Fibroblast of skin of left biceps (primary cell): ENCODE results near the gene ZNF668.

ENCODE experiments used
- DNase-seq, 2 experiments: peaks; one replicate each; pipeline ENCODE4 v3.0.0-alpha.2; 2013; ENCODE audit warnings: low read depth in 2 of 2

ZNF668 gene

DNA sequence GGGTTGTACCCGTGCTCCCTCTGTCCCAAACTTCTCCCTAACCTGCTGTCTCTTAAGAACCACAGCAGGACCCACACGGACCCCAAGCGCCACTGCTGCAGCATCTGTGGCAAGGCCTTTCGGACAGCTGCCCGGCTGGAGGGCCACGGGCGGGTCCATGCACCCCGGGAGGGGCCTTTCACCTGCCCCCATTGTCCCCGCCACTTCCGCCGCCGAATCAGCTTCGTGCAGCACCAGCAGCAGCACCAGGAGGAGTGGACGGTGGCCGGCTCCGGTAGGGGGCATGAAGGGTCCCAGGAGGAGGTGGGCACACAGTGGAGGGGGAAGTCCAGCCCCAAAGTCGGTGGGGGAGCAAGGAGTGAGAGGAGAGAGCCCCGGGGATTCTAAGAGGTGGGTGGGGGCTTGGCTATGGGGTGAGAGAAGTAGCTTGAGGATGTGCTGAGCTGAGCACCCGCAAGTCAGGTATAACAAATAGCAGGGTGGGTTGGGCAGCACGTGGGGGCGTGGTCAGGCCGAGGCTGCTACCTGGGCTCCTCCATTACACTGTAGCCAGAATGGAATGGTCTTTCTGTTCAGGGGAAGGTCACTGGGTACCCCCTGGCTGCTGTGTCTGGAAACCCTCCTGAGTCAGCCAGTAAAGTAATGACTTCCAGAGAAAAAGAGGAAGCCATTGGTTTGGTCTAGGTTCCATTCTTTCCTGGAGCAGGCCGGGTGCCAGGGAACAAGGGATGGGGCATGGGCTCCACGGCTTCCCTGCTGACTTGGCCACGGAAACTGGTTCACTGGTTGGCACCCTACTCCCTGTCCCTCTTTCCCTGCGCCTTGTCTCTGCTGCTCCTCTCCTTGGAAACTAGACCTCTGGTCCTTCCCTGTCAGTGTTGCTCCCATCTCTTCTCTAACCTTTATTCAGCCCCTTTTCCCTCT, 7.7 kb upstream of the ZNF668 start:
- no peak for DNase-seq

DNA sequence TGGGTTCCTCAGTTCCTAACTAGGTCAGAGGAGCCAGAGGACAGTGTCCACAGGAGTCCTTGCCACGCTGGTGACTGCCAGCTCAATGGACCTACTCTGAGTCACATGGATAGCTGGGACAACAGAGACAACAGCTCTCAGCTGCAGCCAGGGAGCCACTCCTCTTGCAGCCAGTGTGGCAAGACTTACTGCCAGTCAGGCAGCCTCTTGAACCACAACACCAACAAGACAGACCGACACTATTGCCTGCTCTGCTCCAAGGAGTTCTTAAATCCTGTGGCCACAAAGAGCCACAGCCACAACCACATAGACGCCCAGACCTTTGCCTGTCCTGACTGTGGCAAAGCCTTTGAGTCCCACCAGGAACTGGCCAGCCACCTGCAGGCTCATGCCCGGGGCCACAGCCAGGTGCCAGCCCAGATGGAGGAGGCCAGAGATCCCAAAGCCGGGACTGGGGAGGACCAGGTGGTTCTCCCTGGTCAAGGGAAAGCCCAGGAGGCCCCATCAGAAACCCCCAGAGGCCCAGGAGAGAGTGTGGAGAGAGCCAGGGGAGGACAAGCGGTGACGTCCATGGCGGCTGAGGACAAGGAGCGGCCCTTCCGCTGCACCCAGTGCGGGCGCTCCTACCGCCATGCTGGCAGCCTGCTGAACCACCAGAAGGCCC, 6.8 kb upstream of the ZNF668 start:
- no peak for DNase-seq

DNA sequence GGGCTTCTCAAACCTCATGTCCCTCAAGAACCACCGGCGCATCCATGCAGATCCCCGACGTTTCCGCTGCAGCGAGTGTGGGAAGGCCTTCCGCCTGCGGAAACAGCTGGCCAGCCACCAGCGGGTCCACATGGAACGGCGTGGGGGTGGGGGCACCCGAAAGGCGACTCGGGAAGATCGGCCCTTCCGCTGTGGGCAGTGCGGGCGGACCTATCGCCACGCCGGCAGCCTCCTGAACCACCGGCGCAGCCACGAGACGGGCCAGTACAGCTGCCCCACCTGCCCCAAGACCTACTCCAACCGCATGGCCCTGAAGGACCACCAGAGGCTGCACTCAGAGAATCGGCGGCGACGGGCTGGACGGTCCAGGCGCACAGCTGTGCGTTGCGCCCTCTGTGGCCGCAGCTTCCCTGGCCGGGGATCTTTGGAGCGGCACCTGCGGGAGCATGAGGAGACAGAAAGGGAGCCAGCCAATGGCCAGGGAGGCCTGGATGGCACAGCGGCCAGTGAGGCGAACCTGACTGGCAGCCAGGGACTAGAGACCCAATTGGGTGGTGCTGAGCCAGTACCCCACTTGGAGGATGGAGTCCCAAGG, 6.1 kb upstream of the ZNF668 start:
- no peak for DNase-seq

DNA sequence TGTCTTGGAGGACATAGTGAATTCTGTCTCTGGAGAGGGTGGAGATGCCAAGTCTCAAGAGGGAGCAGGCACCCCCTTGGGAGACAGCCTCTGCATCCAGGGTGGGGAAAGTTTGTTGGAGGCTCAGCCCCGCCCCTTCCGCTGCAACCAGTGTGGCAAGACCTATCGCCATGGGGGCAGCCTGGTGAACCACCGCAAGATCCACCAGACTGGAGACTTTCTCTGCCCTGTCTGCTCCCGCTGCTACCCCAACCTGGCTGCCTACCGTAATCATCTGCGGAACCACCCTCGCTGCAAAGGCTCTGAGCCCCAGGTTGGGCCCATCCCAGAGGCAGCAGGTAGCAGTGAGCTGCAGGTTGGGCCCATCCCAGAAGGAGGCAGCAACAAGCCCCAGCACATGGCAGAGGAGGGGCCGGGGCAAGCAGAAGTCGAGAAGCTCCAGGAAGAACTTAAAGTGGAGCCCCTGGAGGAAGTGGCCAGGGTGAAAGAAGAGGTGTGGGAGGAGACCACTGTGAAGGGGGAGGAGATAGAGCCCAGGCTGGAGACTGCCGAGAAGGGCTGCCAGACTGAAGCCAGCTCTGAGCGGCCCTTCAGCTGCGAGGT, 5.4 kb upstream of the ZNF668 start:
- no peak for DNase-seq

DNA sequence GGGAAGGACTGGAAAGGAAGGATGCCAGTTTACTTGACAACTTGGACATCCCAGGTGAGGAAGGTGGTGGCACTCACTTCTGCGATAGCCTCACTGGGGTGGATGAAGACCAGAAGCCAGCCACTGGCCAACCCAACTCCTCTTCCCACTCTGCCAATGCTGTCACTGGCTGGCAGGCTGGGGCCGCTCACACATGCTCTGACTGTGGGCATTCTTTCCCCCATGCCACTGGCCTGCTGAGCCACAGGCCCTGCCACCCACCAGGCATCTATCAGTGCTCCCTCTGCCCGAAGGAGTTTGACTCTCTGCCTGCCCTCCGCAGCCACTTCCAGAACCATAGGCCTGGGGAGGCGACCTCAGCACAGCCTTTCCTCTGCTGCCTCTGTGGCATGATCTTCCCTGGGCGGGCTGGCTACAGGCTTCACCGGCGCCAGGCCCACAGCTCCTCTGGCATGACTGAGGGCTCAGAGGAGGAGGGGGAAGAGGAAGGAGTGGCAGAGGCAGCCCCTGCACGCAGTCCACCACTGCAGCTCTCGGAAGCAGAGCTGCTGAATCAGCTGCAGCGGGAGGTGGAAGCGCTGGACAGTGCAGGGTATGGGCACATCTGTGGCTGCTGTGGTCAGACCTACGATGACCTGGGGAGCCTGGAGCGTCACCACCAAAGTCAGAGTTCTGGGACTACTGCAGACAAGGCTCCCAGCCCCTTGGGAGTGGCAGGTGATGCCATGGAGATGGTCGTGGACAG, 4.7 kb upstream of the ZNF668 start:
- DNase-seq, result no peak

DNA sequence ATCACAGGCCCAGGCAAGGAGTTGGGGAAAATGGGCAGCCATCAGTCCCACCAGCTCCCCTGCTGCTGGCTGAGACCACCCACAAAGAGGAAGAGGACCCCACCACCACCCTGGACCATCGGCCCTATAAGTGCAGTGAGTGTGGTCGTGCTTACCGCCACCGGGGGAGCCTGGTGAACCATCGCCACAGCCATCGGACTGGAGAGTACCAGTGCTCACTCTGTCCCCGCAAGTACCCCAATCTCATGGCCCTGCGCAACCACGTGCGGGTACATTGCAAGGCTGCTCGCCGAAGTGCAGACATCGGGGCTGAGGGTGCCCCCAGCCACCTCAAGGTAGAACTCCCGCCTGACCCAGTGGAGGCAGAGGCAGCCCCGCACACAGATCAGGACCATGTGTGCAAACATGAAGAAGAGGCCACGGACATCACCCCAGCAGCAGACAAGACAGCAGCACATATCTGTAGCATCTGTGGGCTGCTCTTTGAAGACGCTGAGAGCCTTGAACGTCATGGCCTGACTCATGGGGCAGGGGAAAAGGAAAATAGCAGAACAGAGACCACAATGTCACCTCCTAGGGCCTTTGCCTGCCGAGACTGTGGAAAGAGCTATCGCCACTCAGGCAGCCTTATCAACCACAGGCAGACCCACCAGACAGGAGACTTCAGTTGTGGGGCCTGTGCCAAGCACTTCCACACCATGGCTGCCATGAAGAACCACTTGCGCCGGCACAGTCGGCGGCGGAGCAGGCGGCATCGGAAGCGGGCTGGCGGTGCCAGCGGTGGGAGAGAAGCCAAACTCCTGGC, 3.8 kb upstream of the ZNF668 start:
- no peak for DNase-seq

DNA sequence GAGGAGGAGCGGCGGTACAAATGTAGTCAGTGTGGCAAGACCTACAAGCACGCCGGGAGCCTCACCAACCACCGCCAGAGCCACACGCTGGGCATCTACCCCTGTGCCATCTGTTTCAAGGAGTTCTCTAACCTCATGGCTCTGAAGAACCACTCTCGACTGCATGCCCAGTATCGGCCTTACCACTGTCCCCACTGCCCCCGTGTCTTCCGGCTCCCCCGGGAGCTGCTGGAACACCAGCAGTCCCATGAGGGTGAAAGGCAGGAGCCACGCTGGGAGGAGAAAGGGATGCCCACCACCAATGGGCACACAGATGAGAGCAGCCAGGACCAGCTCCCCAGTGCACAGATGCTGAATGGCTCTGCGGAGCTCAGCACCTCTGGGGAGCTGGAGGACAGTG, 3.0 kb upstream of the ZNF668 start:
- no peak for DNase-seq

DNA sequence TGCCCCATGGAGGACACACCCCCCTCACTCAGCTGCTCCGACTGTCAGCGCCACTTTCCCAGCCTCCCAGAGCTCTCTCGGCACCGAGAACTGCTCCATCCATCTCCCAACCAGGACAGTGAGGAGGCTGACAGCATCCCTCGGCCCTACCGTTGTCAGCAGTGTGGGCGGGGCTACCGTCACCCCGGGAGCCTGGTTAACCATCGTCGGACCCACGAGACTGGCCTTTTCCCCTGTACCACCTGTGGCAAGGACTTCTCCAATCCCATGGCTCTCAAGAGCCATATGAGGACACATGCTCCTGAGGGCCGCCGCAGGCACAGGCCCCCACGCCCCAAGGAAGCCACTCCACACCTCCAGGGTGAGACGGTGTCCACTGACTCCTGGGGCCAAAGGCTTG, 2.3 kb upstream of the ZNF668 start:
- no peak for DNase-seq

DNA sequence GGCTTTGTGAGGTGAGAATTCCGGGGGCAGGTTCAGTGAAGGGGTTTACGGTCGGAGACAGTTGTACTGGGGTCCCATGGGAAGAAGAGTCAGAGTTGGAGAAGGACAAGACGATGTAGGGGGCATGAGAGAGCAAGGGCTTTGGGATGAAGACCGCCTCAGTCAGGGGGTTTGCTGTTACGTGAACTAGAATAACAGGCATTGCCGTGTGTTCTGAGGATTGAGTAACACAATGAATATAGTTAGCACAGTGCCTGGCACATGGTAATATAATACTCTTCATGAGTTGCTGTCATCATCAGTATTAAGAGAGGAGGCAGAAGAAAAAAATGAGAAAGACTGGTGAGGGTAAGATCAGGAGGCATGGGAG, 759 bp upstream of the ZNF668 start:
- no peak for DNase-seq

DNA sequence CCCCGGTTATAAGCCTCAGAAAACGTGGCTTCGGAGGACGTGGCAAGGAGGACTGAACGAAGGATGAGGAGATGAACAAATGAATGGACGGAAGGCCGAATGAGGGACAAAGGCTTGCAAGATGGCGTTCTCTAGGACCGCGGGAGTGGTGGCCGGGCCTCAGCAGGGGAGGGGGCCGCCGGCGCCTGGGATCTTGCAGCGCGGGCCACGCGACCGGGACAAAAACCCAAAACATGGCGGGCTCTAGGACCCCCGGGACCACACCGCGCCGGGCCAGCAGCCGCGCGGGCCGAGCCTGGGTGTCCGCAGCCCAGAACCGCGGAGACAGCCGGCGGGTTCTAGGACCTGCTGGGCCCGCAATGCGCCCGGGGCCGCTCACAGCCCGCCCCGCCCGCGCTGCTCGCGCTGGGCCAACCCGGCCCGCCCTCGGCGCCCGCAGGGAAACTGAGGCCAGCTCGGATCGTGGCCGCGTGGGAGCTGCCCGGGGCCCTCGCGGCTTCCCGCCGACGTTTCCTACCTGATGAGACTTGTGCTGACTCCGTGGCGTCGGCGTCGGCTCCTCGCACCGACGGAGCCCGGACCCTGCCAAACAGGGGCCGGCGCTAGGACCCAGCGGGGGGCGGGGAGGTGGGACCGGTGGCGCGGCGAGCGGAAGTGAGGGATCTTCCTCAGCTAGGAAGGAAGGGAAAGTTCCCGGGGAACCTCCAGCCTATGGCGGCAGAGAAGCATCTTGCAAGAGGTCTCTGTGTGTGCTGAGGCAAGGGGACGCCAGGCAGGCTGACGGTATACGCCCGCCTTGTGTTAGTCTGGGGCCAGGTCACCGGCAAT, 684 bp downstream of the ZNF668 start:
- peak; percentile 69 to 72 for DNase-seq

DNA sequence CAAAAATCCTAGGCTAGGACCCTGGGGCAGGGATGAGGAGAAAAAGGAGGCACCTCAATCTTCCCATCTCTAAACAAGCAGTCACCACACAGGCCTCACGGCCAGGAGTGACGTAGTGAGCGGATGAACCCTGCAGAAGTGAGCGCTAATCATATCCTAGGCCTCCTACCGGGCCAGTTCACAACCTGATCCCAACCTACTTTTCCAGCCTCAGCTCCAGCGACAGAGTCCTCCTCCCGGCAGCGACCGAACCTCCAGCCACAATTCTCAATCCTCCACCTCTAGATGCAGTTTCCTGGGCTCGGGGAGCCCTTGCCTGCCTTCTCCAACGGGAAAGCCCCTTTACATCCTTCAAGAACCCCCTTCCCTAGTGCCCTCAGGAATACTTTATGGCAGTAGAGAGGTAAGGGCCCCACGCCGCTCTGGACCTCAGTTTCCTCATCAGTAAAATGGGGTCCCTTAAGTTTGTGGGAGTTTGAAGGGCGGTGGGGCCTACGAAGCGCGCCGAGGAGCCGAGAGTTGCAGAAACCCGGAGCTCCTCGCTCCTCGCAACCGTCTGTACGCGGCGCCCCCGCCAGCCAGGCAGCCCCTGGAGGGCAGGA, 1.4 kb downstream of the ZNF668 start:
- no peak for DNase-seq

DNA sequence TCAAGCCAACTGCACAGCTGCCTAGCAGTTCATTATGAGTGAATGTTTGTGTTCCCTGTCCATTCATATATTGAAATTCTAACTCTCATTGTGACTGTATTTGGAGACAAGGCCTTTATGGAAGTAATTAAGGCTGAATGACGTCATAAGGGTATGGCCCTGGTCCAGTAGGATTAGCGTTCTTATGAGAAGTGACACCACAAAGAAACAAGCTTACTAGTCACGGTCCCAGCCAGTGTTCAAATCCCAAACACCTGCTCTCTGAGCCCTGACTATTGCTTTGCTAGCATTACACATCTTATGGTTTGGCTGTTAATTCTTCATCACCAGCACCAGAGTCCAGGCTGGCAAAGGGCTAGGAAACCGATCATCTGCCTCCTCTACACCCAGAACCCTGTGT, 2.2 kb downstream of the ZNF668 start:
- peak; percentile 66 to 68 for DNase-seq

DNA sequence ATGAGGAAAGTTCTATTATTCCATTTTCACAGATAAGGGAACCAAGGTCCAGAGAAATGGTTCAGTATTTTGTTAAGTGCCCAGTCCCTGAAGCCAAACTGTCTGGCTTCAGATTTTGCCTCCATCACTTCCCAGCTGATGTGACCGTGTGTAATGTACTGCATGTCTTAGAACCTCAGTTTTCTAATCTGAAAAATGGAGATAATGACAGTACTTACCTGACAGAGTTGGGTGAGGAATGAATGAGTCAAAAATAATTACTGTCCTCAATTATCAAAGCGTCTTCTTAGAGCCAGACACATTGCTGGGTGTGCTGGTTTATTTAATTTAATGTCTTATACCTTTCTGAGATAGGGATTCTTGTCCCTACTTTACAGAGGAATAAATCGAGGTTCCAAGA, 6.7 kb downstream of the ZNF668 start:
- no peak for DNase-seq

DNA sequence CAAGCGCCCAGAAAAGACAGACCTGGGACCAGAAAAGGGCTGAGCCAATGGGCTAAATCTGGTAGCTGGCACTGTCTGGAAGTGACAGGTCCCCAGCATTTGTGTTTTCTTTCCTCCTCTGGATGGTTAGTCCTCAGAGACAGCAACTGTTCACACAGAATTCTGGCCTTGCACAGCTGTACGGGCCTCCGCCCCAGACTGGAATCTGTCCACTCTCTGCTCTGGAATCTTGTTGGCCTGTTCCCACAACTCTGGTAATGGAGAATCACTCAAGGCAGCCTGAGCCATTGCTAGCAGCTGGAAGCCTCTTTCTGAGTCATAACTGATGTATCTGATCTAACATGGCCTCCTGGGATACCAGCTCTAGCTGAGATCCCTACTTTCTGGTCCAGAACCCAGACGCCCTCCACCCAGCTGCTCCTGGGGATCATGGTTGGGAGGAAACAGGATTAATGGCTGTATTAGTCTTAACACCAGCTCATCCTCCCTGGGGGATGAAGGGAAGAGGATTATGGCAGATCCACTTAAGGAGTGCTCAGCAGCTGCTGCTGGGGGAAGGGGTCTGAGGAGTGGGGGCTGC, 9.1 kb downstream of the ZNF668 start:
- DNase-seq, result peak; percentile 81 to 86

DNA sequence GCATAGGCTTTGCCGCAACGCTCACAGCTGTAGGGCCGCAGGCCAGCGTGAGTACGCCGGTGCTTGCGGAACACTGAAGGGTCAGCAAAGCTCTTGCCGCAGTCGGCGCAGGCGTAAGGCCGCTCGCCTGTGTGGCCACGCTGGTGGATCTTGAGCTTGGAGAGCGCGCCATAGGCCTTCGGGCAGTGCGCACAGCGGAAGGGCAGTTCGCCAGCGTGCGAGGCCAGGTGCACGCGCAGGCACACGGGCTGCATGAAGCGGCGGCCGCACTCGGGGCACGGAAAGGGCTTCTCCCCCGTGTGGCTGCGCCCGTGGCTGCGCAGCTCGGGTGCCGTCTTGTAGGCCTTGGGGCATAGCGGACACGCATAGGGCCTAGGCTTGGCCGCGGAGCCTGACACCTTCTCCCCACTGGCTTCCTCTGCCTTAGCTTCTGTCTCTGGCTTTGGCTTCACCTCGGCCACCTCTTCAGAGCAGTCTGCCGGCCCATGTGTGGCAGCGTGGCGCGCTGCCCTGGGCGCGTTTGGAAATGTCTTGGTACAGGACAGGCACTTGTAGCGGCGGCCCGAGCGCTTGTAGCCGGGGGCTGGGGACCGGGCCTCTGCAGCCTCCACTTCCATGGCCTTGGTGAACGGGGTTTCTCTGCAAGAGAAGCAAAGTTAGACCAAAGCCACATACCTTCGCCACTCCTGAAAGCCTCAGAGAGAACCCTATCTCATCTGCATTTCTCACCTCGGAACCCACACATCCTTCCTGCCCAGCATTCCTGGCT, 10.0 kb downstream of the ZNF668 start:
- no peak for DNase-seq

DNA sequence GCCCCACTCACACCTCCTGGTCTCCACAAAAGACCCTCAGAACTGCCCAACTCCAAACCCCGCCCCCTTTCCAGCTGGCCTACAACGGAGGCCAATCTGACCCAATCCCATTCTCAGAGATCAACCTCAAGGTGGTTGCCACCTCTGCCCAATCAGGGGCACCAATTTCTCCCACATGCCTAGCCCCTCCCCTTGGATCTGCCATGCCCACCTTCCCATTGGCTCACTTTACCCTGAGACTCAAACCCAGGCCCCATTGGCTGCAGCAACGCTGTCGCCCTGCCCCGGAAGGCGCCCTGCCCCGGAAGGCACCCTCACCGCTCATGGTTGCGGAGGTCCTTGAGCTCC, 10.6 kb downstream of the ZNF668 start:
- no peak for DNase-seq

DNA sequence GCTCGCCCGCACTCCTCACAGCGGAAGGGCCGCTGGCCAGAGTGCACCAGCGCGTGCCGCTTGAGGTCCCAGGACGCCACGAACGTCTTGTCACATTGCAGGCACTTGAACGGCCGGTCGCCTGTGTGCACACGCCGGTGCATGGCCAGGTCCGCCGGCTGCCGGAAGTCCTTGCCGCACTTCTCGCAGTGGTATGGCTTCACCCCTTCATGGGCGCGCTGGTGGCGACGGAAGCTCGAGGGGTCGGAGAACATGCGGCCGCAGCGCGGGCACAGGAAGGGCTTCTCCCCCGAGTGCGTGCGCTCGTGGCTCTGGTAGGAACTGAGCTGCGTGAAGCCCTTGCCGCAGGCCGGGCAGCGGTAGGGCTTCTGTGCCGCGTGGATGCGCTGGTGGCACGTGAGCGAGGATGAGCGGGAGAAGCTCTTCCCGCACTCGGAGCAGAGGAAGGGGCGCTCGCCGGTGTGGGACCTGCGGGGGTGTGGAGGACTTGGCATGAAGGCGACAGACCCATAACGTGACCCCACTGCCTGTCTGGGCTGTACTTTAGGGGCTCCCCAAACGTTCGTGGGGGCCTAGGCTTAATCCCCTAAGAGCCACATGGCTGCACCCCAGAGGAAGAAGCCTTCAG, 12.1 kb downstream of the ZNF668 start:
- no peak for DNase-seq

DNA sequence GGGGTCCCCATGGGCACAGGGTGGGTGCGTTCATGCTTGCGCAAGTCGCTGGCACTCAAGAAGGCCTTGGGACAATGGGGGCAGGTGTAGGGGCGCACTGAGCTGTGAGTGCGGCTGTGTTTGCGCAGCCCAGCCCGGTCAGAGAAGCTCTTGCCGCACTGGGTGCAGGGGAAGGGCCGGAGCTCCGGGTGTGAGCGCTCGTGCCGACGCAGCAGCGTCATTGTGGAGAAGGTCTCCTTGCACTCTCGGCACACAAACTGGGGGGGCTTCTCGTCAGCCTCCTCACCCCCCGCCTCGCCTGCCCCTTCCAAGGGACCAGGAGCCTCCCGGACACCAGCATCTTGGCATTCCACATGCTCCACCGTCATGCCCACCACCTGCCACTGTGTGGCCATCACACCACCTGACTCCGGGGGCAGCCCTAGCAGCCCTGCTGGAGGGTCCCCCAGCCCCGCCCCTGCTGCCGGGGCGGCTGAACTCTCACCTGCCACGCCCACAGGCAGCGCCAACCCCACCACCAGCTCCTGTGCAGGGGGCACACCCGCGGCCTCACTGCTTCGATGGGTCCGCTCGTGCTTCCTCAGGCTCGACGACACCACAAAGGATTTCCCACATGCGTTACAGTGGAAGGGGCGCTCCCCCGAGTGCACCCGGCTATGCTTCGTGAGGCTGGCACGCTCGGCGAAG, 12.8 kb downstream of the ZNF668 start:
- no peak for DNase-seq
